ENCODE data around the gene ETS1. TPM values are rescaled to one million over a fixed set of nuclear protein-coding genes. Genes with fewer than 3 reads are reported as not detected.

The ETS1 gene
- polyA plus RNA-seq, 1 donor from 2014 or later = 0.42 TPM

- no peak for TF ChIP-seq REST (IDR thresholded peaks at IDR 0.05; ENCODE audit: borderline replicate concordance)
Observed at GRCh38 chr11:128468111-128468510, 119.2 kb downstream of the ETS1 start (continued).

GRCh38 chr11:128467610-128468041 lies 119.7 kb downstream of the ETS1 start:
- Histone ChIP-seq H3K9me2 (ENCODE audit: insufficient read depth, low read length) (no peaks in the 10 kb centered on the region), H3K27me3 (ENCODE audit: insufficient read depth, low read depth, low read length) (no peaks in the 10 kb centered on the region), H3K9me3 (ENCODE audit: low read length) (no peaks in the 10 kb centered on the region), H4K20me1 (ENCODE audit: insufficient read depth) (no peaks in the 10 kb centered on the region), H3K4me2 (ENCODE audit: low read length) (no peak overlapping the region), H3K36me3 (ENCODE audit: insufficient read depth, low read length) (no peaks in the 10 kb centered on the region), H2AFZ (ENCODE audit: low read depth, low read length) (no peak overlapping the region), H3K9ac (ENCODE audit: low read length) (no peak overlapping the region), H3K4me3 (ENCODE audit: low read length) (no peak overlapping the region), H3K79me2 (replicated peaks; ENCODE audit: insufficient read depth, low read length) (no peaks in the 10 kb centered on the region), H3K27ac (ENCODE audit: low read length) (no peak overlapping the region), H3F3A (ENCODE audit: insufficient read depth, low read length, poor library complexity, severe bottlenecking) (no peaks in the 10 kb centered on the region)
- TF ChIP-seq TAF1 (IDR thresholded peaks at IDR 0.05; ENCODE audit: low read depth) = no peak
- TF ChIP-seq EZH2 (IDR thresholded peaks at IDR 0.05; ENCODE audit: borderline replicate concordance, insufficient read depth, low read length, poor library complexity, severe bottlenecking) = no peak
- no peak for TF ChIP-seq MXI1 (conservative IDR thresholded peaks at IDR 0.05; ENCODE audit: poor library complexity, severe bottlenecking)
- no peak for TF ChIP-seq EP300 (conservative IDR thresholded peaks at IDR 0.05; ENCODE audit: poor library complexity, severe bottlenecking)
- no peak for TF ChIP-seq RAD21 (conservative IDR thresholded peaks at IDR 0.05)
- TF ChIP-seq REST (IDR thresholded peaks at IDR 0.05; ENCODE audit: borderline replicate concordance) = no peak
- no peak for TF ChIP-seq POLR2AphosphoS5 (IDR thresholded peaks at IDR 0.05)
- TF ChIP-seq SMC3 (conservative IDR thresholded peaks at IDR 0.05; ENCODE audit: poor library complexity) = no peak
- TF ChIP-seq CTCF (IDR thresholded peaks at IDR 0.05; ENCODE audit: poor library complexity, severe bottlenecking) = no peak
